Nephron progenitor cell (in vitro differentiated cells): ENCODE results near the gene MAPK6.

ENCODE experiments used
- DNase-seq: peaks from one replicate; pipeline ENCODE4 v3.0.0; 2021
- H3K27ac Mint-ChIP-seq: 2 replicates; pipeline ENCODE4 v1.8.0; 2021; ENCODE audit warnings: mild to moderate bottlenecking, moderate library complexity, mixed read lengths
- H3K27me3 Mint-ChIP-seq: 2 replicates; pipeline ENCODE4 v1.8.0; 2021; ENCODE audit warnings: mild to moderate bottlenecking, low read depth, mixed read lengths; ENCODE audit not compliant: poor library complexity
- H3K36me3 Mint-ChIP-seq: 2 replicates; pipeline ENCODE4 v1.8.0; 2021; ENCODE audit warnings: low read depth, mixed read lengths
- H3K4me1 Mint-ChIP-seq: 2 replicates; pipeline ENCODE4 v1.8.0; 2021; ENCODE audit warnings: mixed read lengths
- H3K4me3 Mint-ChIP-seq: 2 replicates; pipeline ENCODE4 v1.8.0; 2021; ENCODE audit warnings: mild to moderate bottlenecking, moderate library complexity, mixed read lengths
- H3K9me3 Mint-ChIP-seq: 2 replicates; pipeline ENCODE4 v1.8.0; 2021; ENCODE audit warnings: mild to moderate bottlenecking, moderate library complexity, mixed read lengths
- CTCF ChIP-seq: fragments of 200-600 bp; sonication (generic); IDR thresholded peaks from 2 replicates; pipeline ENCODE4 v1.5.0; 2021; ENCODE audit warnings: antibody characterized with exemption

The MAPK6 gene

GRCh38 chr15:52113708-52114107 lies 94.7 kb downstream of the MAPK6 start:
- Mint-ChIP-seq H3K27ac (no peak overlapping the region), H3K27me3 (peaks cover 7% of the 10 kb centered on the region), H3K4me1 (peaks cover 24% of the 10 kb centered on the region), H3K36me3 (no peaks in the 10 kb centered on the region), H3K9me3 (peaks cover 8% of the 10 kb centered on the region), H3K4me3 (no peak overlapping the region)
- no peak for TF ChIP-seq CTCF
- DNase-seq: no peak

GRCh38 chr15:52114261-52115055 lies 95.4 kb downstream of the MAPK6 start:
- no peak overlapping the region for H3K27ac Mint-ChIP-seq

GRCh38 chr15:52115598-52116427 lies 96.8 kb downstream of the MAPK6 start:
- DNase-seq: no peak
- H3K27me3 Mint-ChIP-seq: peaks cover 7% of the 10 kb centered on the region
- H3K4me1 Mint-ChIP-seq: peaks cover 24% of the 10 kb centered on the region
- H3K9me3 Mint-ChIP-seq: peaks cover 8% of the 10 kb centered on the region
- TF ChIP-seq CTCF: no peak
- no peaks in the 10 kb centered on the region for H3K36me3 Mint-ChIP-seq
- no peak overlapping the region for H3K4me3 Mint-ChIP-seq
- H3K27ac Mint-ChIP-seq: no peak overlapping the region

More at GRCh38 chr15:52114261-52115055, 95.4 kb downstream of the MAPK6 start:
- Mint-ChIP-seq H3K27me3 (peaks cover 7% of the 10 kb centered on the region), H3K36me3 (no peaks in the 10 kb centered on the region), H3K9me3 (peaks cover 8% of the 10 kb centered on the region), H3K4me1 (peaks cover 24% of the 10 kb centered on the region), H3K4me3 (no peak overlapping the region)
- no peak for TF ChIP-seq CTCF
- DNase-seq: no peak
